GM10847 (cell line): ENCODE results near the gene SUCNR1.

Experiments
- POLR2A ChIP-seq: IDR thresholded peaks from 2 replicates; pipeline ENCODE4 v1.6.1; 2011; ENCODE audit not compliant: insufficient read length; ENCODE audit errors: extremely low read depth

Gene SUCNR1

DNA sequence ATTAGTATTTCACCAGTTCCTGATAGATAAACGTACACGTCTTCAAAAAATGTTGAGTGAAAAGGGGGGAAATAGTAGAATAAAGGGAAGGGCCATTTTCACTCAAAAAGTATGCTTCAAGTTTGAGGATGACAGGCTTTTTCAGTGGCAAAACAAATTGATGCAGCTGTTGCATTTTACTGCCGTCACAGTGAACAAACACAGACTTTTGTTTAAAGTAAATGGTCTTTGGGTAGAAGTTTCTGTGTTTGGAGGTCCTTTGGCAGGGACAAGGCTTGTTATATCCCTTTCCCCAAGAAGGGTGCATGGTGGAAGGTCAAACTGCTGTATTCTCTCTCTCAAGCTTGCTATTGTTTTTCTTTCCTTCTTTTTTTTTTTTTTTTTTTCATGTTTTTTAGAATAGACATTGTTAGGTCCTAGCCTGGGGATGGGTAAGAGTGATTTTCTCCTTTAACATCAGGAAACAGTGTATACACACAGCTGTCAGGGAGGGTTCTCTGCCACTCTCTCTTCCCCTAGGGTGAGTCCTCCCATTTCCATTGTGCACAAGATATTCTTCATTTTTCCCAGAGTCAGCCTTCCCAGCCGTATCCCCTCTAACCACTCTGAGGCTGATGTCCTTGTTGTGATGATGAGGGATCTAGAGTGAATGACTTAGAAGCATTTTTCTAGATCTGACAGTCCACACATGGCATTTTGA is 6.6 kb upstream of the SUCNR1 start:
- no peak for TF ChIP-seq POLR2A

DNA sequence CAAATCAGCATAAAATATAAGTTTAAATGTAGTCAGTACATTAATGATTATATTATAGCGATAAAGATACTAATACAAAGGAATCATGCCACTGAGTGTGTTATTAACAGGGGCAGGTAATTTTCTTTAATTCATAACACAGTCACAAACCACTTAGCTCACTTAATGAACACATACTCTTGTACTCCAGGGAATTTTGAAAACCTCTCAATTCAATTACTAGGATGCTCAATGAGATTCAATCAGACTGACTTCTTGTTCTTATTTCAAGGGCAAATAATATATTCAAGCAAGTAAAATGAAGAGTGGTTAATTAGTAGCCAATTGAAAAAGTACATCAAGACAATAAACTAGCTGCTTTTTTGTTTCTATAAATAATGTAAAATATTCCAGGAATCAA is 5.8 kb upstream of the SUCNR1 start:
- no peak for TF ChIP-seq POLR2A

DNA sequence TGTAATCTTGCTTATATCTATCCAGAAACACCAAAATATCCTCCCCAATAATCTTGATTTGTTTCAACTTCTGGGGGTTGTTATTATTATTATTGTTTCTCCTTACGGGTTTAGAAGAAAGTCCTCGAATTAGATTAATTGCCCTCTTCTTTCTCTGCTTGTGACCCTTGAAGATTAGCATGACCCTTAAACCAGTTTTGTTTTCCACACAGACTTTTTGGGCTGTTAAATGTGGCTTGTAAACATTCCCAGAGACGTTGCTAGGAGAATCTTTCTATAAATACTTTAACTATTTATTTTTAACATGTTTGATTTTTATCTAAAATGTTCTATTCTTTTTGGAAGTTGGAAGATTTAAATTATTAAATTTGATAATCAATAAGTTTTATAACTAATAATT is 4.3 kb upstream of the SUCNR1 start:
- no peak for TF ChIP-seq POLR2A

DNA sequence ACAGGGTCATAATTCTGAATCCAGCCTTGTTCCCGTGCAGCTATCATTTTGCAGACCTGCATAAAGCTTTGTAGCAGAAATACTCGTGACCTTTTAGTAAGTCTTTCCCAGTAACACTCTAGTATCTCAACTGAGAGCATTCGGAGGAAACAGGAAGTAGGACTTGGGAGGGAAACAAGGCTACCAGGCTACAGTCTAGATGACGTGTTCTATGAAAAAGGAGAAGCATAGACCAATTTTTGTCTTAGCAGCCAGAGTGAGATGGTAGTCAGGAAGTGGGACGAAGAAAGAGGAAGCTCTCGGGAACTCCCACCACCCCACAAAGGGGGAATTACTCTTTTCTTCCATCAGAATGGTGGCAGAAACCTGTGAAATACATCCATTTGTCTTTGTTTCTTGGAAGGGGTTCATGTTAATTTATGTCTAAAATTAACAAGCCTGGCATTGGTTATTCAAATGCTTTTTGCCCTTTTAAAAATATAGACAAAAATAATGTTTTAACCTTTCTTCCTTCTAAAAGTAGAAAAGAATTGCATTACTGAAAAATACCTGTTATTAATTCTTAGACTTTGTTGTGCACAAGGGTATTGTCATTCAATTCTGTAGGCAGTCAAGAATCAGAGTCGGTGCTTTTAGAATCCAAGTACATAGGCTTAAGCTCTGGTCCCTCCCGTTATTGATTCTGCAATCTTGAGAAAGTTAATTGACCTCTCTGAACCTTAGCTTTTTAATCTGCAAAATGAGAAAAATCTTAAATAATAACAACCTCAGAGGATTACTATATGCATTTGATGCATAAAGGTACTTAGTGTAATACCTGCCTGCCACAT is 1.6 kb upstream of the SUCNR1 start:
- TF ChIP-seq POLR2A = no peak

DNA sequence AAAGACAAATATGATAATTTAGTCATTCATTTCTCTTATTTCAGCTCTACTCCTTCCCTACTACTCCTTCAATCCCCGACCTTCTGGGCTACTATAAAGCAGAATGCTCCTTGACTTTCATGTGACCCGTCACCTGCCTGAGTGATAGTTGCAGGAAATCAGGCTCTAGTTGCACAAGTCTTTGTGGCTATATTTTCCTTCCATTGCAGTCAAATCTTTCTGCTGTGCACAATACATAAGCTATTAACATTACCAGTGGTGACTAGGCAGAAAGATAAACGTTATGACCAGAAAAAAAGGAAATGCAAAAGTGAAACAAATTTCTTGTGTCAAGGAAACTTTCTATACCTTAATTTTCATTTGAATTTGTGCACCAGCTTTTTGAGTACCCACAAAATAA is 2.3 kb downstream of the SUCNR1 start:
- TF ChIP-seq POLR2A = no peak

DNA sequence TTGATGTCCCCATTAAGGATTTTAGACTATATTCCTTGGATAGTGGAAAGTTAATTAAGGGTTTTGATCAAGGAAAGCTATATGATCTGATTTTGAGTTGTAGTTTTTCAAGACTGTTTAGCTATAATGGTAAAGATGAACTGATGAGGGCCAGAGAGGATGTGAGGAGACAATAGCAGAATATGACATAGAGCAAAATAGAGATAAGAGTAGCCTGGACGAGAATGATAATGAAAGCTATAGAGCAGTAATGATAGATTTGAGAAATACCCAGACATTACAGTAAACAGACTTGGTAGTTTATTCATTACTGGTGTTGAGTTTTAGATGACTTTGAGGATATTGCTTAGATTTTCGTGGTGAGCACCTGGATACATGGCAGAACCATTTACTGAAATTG is 3.8 kb downstream of the SUCNR1 start:
- TF ChIP-seq POLR2A = no peak

DNA sequence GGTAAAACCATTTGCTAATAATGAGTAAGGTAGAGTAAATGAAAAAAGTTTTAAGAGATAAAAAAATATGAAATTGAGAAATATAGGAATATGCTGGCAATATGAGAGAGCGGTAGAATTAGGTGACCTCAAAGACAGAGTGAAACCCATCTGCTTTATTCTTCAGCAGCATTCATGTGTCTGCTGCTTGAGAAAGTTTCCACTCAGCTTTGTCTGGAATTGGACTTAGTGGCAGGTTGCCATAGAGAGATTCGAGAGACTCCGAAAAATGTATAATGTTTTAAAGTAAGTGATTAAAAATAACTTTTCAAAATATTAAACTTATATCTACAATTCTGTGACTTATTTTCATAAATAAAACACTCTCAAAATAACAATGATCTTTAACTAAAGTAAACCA is 5.0 kb downstream of the SUCNR1 start:
- TF ChIP-seq POLR2A = no peak

DNA sequence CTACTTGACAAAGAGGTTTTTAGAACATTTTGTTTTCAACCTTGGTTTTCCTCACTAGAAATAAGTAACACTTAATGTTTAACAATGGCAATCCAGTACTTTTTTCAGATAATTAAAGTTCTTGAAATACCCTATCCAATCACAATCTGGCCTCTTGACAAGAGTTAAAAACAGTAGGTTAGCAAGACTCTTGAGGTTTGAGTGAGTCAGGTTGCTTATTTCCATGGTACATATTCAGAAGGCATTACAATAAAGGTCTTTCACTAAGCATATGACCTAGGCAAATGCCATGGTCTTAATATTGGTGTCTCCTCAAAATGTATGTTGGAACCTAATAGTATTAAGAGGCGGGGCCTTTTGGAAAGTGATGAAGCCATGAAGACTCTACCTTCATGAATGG is 5.6 kb downstream of the SUCNR1 start:
- TF ChIP-seq POLR2A = no peak

DNA sequence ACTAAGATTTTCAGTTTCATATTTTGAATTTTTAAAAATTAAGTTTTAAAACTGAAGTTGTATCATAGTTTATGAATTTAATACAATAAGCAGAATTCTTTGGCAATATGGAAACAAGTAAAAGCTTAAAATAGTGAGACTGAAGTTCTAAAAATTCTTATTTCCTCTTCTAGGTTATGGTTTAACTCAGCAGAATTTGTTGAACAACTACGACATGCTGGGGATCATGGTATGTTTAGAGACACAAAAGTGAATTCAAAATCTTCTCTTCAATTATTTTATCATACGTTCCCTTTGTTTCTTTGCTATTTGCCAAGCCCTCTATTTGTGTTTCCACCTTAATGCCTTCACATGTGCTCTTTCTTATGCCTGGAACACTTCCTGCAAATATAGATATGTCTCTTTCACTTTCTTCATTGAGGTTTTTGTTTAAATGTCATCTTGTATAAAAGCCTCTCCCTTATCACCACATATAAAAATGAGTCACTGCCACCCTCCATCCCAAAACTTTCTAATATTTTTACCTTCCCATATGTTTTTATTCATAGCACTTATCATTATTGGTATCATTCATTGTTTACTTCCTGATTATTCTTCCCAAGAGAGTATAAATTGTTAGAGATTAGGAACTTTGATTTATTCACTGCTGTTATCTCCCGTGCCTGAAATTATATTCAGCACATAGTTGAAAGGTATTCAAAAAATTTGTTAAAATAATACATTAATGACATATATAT is 6.4 kb downstream of the SUCNR1 start:
- no peak for TF ChIP-seq POLR2A

DNA sequence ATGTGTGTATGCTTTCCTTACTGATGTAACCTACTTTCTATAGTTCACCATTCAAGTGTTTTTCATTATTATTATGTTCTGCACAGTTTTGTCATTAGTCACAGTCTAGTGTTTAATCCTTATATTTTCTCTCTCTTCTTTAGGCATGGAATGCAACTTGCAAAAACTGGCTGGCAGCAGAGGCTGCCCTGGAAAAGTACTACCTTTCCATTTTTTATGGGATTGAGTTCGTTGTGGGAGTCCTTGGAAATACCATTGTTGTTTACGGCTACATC is 6.9 kb downstream of the SUCNR1 start:
- no peak for TF ChIP-seq POLR2A

DNA sequence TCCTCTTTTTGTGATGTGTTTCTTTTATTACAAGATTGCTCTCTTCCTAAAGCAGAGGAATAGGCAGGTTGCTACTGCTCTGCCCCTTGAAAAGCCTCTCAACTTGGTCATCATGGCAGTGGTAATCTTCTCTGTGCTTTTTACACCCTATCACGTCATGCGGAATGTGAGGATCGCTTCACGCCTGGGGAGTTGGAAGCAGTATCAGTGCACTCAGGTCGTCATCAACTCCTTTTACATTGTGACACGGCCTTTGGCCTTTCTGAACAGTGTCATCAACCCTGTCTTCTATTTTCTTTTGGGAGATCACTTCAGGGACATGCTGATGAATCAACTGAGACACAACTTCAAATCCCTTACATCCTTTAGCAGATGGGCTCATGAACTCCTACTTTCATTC is 7.7 kb downstream of the SUCNR1 start:
- TF ChIP-seq POLR2A = no peak

DNA sequence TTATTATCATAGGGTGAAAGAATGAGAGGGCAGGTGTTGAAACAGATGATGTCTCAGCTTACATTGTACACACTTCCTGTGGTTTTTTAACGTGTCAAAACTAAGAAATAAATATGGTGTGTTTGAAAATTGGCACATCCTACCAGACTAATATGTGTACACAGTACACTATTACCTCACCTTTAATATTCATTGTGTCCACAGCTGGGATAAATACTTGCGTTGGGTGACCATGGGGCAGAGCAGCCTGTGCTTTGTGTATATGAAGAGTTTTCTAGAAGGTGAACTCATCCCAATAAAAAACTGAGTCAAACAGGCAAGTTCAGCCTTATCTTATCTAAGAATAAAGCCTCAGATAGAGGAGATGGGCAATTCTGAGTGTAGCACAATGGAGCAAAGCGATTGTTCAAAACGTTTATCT is 17.3 kb downstream of the SUCNR1 start:
- no peak for TF ChIP-seq POLR2A

DNA sequence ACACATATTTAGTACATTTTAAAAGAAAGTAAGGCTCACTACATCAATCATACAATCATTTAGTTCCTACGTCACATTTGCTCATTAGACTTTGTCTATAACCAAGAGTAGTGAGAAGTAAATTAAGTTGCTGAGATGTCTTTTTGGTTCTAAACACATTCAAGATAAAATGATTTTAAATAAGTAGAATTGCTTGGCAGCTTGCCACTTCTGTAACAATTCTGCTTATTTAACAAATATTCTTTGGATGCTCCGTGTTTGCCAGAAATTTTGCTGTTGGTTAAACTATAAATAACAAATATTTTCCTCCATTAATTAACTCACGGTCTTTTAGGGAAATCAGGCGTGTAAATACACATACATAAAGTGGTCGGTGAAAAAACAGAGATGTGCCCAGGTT is 18.3 kb downstream of the SUCNR1 start:
- TF ChIP-seq POLR2A = no peak

DNA sequence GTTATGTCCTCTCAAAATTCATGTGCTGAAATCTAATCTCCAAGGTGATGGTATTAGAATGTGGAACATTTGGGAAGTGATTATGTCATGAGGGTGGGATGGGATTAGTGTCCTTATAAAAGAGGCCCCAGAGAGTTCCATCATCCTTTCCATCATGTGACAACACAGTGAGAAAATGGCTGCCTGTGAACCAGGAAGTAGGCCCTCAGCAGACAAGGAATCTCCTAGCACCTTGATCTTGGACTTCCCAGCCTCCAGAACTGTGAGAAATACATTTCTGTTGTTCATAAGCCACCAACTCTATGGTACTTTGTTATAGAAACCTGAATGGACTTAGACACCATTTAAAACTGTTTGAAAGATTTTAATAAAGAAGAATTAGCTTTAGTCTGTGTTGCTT is 20.8 kb downstream of the SUCNR1 start:
- TF ChIP-seq POLR2A = no peak

DNA sequence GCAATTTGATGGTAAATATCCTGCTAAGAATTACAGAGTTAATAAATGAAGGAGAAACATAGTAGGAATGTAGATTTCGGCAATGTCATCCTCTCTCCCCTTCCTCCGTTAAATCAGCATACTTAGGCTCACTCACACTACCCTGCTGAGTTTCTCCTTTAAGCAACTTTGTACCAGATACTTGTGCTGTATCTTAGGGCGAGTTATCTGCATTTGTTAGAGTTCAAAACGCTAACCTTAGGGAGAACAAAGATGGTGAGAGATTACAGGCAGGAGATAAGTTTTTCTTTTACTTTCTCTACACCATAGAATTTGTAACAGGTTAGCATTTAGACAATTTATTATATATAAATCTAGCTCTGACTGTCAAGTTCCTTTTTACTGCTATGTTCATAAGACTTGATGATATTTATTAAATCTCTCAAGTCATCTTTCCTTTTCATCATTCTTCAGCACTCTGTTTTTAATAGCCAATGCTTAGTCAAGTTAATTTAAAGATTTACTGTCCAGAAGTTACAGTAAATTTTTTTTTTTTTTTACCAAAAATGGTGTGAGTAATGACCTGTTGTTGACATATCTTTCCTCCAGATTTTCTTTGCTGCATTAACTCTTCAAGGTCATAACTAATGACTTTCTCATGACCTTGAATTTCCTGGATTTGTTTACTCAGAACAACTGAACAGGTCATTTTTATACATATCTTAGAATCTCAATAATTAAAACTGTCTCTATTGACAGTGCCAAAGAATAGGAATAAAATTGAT is 22.2 kb downstream of the SUCNR1 start:
- TF ChIP-seq POLR2A = no peak

DNA sequence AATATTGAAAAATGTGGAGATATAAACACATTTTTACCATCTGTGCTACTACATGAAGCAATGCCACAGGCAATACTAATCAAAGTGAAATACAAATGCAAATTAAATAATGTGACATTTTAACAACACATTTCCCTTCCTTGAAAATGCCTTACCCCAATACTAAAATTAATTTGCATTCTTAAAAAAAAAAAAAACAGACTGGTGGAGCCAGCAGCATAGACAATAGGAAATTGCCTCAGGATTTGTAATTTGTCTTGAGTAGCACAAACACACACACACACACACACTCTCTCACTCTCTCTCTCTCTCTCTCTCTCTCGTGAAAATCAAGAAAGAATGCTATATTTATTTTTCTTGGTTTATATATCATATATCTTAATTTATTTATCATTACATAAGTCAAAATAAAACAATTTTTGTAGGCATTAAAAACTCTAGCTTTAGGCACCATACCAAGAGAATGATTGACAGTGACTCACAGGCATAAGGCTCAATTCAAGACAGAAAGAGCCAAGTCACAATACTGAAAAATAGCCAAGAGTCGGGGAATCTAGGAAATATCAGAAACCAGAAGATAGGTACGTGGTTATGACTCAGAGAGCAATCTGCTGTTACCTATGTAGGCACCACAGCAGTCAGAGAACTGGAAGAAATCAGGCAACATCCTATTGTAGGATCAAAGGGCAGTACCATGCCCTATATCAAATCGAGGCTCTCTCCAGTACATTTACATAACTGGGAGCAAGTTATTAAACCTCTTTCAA is 23.0 kb downstream of the SUCNR1 start:
- TF ChIP-seq POLR2A = no peak
